PFSK-1 (cell line): ENCODE results near the gene CDC26.

Experiments used
- POLR2AphosphoS5 ChIP-seq: IDR thresholded peaks from 2 replicates; pipeline ENCODE4 v1.6.1; 2012; ENCODE audit warnings: low read depth, mild to moderate bottlenecking, control low read depth, low read length, moderate library complexity
- SIN3A ChIP-seq: IDR thresholded peaks from 2 replicates; pipeline ENCODE4 v1.6.1; 2012; ENCODE audit warnings: mild to moderate bottlenecking, low read length, moderate library complexity, borderline replicate concordance; ENCODE audit not compliant: insufficient read depth

DNA sequence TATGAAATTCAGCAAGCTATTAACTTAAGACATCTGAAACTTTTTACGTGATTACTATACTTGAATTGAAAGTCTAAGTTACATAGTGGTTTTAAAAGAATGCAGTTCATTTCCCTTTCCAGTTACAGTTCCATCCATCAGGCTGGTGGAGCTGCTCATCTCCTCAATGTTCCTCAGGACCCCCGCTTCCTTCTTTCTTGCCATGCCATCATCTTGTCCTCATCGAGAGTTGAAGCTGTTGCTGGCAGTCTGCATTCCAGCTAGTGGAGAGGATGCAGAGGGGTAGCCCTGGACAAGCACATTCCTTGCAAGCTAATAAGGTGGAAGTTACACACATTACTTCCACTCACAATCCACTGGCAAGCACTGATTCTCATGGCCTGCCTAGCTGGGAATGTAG lies 36.6 kb upstream of the CDC26 start:
- no peak for TF ChIP-seq POLR2AphosphoS5
- TF ChIP-seq SIN3A: no peak
